GM18520 (cell line): ENCODE measurements around the gene IL22.
A peak's percentile ranks its signal among the peaks of the same experiment; 100 is the strongest.

Source experiments
- ATAC-seq: cut with Tn5 transposase; IDR thresholded peaks from one replicate; pipeline ENCODE4 v1.9.1; 2021; ENCODE audit not compliant: unreplicated experiment

Gene IL22, protein sequence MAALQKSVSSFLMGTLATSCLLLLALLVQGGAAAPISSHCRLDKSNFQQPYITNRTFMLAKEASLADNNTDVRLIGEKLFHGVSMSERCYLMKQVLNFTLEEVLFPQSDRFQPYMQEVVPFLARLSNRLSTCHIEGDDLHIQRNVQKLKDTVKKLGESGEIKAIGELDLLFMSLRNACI

DNA sequence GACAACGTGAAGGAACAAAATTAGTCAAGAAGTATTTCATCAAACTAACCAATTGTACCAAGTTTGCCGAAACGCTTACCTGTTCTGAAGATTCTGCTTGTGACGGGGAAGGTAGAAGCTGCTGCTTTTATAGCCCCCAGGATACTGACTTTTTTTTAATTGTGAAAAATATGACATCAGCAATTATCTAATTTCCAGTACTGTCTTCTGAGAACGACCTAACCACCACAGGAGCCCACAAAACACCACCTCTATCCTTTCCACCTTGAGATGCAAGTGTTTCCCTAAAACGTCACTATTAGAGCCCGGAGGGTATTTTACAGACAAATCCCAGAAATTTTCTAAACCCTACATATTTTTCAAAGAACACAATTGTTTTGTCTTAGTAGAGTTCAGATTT lies at the start of gene IL22:
Gene IL22, minus strand, starts transcription at position 101 of the 400 bp plus-strand sequence. CDS start 156 bp downstream, outside the sequence.
- no peak for ATAC-seq

DNA sequence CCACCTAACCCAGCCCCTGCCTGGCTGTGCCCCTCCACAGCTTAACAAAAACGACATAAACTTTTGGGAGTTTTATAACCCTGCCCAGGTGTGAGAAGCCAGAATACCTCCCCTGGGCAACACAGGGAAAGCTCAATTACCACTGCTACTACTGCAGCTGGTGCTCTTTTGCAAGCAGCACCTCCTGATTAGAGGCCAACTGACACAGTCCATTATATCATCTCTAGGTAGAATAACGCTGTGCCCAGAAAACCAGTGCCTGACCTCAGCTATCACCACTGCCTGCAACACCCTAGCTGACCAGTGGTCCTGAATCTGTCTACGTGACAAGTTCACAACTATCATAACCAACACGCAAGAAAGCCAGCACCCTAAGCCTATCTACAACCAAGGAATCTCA lies 44.5 kb upstream of the IL22 start:
- no peak for ATAC-seq

DNA sequence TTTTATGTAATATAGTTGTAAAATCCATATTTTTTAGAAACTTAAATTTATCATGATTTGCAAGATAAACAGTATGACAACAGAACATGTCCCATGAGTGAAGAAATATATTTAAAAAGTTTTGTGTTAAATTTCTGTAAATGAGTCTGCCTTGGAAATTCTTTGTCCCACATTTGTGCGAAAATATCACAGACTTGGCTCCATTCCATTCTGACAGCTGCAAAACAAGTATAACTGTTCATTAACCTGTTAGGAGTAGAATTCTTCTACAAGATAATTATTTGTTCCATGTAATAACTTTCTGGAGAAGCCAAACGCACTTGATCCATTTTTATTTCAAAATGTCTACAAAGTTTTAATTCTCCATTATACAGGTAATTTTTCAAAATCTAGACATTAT lies 40.8 kb upstream of the IL22 start:
- no peak for ATAC-seq

DNA sequence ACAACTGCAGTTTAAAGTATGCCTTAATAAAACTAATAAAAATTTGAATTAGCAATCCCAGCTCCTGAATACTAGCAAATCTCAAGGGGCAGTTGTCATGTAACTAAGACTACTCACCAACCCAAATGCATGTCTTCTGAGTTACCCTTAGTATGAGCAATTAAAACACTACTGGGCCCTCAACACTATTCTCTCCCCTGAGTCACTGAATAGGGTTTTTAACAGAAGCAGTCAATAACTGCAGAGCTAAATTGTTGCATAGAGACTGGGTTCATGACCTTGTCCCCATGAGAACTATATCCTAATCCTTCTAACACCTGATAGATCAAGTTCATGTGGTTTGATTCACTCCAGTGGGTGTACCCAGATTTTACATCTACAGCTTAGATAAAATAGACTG lies 39.9 kb upstream of the IL22 start:
- no peak for ATAC-seq

DNA sequence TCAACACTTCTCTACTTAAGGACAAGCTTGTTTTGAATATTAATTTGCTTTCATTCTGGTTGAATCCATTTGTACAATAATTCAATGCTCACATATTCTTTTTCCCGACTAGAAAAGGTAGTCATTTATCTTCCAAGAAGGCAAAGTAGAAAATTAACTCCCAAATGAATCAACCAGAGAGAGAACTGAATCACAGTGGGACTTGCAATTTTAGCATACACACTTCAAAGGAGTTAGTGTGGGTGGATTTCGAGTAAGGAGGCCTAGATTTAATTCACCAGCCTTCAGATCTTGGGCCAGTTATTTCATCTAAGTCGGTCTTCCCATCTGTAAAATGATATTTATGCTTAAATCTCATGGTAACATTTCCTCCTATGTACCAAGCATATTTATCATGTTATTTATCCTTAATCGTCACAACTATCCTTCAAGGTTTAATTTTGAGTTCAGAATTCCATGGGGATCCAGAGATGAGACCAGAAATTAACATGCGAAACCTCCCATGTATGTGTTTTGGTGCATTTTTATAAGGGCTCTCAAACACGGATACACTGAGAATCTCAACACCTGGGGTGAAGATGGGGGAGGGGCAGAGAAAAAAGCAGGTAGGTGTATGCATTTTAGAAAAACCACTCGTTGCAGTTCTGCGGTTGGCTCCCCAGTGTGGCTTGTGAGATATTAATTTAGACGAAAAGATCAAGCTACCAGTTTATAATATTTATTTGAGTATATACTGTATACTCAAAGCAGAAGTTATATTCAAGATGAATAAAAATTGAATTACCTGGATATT lies 38.9 kb upstream of the IL22 start:
- ATAC-seq = no peak

DNA sequence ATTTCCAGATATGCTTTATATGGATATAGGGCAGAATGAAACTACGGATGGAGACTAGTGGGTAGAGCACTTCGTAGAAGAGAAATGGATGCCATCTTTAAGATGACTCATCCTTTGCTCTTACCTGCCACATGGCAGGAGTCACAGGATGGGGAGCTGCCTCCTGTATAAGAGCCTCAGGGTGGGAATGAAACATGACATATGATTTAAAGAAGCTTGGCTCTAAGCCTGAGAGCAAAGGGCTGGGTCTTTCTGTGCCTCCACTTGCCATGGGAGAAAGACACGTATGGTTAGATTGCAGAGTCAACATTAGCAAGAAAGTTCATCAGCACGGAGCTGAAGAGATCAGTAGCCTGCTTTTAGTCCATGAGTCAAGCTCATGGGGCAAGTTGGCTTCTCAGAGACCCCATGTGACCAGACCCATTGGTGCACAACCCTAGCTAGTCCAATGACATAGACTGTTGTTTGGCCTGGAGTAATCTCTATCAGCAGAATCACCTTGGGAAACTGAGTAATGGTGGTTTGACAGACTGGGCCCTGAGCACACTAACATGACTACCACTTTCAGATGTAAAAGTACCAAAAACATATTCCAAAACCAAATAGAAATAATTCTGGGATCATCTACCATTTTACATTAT lies 38.1 kb upstream of the IL22 start:
- ATAC-seq = no peak

DNA sequence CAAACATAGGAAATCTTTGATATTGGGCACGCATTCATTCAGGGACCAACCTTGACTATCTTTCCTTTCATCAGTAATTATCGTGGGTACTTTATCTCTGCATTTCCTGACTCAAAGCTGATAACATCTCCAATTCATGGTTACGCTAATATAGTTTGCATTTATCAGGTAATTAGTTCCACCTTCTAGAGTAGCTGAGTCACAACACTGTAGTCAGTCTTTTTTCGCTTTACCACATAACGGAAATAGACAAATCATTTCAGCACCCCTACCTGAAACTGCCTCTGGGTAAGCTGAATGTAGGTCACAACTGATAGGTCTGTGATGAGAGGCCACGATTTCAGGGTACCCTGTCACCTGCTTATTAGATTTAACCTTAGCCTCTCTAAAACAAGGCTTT lies 36.7 kb upstream of the IL22 start:
- peak; percentile 100 for ATAC-seq

DNA sequence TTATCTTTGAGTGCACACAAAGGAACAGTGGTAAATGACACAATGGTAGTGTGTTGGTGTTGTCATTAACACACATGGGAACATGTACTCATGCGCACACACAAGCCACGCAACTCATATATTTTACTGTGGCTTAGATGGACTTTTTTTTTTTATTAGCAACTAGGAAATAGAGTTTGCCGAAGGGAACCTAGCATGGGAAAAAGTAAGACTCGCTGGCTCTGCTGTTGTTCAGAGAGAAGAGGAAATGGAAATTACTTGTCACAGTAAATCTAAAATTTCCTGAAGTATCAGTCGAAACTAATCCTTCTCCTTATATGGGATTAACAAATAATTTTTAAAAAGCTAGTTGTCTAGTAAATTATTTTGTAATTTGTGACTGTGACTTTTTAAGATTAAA lies 33.7 kb upstream of the IL22 start:
- ATAC-seq = no peak

DNA sequence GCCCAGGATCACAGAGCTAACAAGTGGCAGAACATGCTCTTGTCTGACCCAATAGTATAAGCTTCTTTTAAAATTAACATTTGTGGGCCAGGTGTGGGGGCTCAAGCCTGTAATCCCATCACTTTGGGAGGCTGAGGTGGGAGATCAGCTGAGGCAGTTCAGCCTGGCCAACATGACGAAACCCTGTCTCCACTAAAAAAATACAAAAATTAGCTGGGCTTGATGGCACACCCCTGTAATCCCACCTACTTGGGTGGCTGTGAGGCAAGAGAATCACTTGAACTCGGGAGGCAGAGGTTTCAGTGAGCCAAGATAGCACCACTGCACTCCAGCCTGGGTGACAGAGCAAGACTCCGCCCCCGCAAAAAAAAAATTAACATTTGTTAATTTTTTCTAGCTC lies 33.0 kb upstream of the IL22 start:
- ATAC-seq = no peak

DNA sequence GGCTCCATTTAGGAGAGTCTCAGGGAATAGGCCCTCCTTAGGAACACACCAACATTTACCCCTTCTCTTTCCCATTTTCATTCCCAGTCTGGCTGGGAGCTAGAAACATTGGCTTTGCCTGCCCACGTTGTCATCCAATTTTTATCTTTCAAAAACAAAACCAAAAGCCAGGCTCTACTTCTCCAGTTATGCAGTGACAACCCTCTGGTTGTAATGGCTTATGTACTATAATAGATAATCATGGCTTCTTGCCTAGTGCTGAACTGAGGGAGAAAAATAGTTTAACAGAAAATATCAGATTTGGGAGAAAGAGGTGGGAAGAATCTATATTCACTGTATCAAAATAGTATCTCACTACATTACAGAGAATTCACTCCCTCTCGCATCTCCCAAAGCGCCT lies 32.1 kb upstream of the IL22 start:
- no peak for ATAC-seq

DNA sequence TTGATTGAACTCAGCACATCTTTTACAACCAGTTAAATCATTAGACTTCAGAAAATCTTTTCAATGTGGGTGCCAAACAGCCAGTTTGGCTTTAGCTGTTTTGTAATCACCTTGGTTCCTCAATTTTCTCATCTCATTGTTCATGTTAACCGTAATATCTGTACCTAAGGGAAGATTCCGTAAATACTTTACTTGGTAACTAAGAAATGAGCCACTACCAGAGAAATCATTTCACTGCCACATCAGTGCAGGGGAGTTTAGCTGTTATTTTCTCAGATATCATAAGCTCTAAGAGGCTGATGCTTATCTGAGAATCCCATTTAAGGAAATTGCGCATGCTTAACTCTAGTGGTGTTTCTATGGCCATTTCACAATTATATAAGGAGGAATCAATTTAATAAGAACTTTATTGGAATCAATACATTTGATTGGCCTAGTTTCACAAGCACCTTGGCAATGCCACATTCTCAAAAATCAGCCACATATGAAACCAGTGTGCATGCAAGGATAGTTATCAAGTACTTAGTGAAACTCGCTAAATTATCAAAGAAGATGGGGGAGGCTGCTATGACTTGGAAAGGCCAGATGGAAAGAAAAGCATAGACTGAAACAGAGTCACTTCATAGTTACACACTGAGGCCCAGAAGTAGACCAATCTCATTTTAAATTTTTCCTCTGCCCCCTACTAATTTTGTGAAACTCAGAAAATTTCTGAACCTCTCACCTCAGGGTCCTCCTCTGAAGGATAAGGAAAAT lies 28.1 kb upstream of the IL22 start:
- ATAC-seq = no peak

DNA sequence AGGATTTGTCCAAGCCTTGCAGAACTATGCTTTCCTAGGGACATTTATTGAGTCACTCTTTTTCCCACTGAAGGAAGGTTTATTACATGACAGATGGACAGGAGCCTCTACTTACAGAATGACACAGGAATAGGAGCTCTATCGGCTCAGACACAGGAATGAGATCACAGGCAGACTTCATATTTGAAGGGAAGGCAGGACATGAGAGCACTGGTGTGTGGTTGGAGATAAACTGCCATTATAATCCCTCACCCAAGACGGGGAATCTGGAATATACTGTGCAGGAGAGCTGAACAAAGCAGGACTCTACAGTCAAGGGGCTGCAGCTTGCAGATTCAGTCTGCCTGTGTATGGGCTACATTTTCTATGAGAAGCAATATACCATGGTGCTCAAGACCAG lies 26.8 kb upstream of the IL22 start:
- ATAC-seq = no peak

DNA sequence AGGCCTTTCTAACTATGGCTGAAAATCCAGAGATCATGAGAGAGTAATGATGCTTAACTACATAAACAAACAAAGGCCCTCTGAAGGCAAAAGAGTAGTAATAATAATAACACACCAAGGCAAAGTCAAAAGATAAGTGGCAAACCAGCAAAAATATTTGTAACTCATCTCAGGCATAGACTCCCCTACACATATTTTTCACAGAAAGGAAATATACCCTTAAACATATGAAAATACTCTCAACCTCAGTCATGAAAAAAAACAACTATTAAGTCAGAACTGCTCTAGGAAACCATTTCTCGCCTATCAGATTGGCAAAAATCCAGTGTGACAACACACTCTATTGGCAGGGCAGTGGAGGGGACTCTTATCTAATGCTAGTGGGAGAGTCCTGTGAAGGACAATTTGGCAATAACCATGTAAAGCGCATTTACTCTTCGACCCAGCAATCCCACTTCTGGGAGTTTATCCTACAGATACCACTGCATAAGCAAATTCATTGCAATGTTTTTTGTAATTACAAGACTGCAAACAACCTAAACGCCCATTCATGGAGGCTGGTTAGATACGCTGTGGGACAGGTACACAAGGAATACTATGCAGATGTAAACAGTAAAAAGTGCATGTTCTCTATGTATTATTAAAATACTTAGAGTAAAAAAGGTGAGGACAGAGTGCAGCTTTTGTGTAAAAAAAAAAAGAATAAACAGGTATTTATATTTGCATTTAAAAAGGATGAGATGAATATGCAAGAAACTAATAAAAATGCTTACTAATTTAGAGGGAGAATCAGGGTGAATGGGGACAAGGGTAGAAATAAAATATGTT lies 26.0 kb upstream of the IL22 start:
- ATAC-seq = no peak

DNA sequence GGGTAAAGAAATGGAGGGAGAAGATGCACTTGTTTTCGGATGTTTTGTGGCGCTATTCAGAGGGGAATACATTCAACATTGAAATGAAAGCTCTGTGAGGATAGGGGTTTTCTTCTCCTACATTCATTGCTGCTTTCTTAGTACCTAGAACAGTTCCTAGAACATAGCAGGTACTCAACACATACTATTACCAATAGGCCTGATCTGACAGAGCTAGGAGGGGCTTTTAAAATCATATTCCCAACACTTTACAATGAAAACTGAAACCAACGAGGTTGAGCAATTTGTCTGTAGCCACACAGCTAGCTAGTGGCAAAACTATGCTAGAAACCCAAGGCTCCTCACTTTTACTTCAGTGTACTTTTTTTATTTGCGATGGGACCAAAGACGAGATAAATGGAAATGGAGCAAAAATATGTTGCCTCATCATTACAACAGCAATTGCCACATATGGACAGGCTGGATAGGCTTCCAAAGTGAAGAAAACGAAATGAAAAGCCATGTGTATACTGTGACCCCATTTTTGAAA lies 23.1 kb upstream of the IL22 start:
- no peak for ATAC-seq

DNA sequence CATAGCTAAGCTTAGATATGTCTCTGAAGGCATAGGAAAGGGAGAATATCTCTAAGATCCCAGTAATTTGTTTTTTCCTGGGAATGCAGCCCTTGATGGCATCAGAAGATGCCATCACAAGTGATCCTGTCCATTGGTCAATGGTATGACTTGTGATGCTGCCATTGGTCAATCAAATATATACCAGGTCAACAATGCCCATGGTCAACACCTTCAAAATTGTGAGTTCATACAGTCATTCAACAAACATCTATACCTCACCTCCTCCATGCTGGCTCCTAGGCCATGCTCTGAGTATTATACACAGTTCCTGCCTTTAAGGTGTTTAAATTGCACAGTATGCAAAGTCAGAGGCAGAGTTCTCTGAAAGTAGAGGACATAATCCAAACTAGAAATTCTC lies 19.3 kb upstream of the IL22 start:
- no peak for ATAC-seq

DNA sequence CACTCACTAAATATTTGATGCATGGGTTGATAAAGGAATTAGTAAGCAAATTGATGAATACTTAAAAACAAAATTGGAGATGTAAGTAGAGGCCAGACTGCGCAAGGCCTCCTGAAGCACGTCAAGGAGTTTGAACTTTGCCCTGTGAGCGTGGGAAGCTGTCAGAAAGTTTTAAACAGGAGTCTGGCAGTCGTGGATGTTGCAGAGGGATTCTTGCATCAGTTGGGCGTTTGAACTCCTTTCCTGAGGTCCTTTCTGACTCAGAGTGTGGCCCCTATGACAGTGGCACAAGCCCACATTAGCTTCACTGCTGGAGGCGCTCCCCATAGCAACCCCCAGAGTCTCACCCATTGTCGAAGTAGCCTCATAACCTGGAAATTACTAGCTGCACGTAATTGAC lies 17.9 kb upstream of the IL22 start:
- no peak for ATAC-seq

DNA sequence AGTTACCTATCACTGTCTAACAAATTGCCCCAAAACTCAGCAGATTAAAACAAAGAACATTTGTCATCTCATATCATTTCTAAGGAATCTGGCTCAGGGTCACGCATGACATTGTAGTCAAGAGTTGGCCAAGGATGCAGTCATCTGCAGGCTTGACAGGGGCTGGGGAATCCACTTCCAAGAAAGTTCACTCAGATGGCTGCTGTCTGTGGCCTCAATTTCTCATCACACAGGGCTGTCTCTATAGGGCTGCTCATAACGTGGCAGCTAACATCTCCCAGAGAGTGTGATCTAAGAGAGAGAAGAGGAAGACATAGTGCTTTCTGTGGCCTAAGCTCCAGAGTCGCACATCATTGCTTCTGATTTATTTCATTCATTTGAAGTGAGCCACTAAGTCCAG lies 17.0 kb upstream of the IL22 start:
- ATAC-seq = no peak

DNA sequence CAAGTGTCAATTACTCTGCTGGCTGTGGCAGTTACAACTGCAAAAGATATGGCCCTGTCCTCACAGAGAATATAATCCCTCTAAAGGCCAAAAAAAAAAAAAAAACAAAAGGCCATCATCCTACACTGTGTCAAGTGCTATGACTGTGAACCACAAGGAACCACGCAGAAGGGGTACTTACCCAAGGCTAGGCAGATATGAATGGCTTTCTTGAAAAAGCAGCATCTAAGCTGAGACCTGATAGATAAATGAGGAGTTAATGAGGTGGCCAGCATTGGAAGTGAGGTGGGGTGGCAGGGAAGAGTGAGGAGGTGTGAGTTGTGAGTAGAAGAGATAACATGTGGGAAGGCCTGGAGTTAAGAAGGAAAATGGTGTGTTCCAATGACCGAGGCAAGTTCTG lies 16.4 kb upstream of the IL22 start:
- ATAC-seq = no peak

DNA sequence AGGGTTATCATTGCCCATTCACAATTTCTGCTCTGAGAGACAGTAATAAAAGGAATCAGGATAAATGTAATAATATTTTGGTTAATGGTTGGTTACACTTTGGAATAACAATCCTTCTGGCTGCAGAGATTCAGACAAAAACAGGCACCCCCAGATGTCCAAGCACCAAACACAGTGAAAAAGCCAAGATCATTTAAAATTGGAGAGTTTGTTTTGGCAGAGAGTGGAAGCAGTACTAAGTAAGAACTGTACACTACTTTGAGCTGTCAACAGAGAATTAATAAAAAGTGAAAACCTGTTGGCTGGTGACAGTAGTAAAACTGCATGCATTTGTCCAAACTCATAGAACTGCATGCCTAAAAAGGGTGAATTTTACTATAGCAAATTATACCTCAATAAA lies 15.6 kb upstream of the IL22 start:
- no peak for ATAC-seq

DNA sequence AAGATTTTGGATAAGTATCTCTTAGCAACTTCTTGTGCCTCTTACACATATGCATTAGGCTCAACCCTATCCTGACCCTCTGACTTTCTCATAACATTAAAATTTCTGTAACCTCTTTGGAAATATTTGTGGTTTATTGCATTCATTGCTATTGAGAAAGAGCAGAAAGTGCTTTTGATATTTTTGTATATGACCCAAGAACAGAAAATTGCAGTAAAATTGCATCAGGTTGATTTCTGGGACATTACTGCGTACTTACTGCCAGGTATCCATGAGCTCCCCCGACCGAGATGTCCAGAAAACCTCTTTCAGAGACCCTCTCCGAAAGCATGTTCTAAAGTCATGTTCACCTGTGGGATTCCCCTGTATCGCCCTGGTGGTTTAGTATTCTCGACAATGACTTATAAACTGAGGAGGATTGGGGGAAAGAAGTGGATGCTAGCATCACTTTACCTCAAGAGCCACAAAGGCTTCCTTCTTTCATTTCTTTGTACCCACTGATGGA lies 14.5 kb upstream of the IL22 start:
- ATAC-seq = no peak
